Measurements from ENCODE around the gene JUP. TPM values are rescaled to one million over a fixed set of nuclear protein-coding genes. Genes with fewer than 3 reads are reported as not detected.
A peak's percentile ranks its signal among the peaks of the same experiment; 100 is the strongest.

Gene JUP
- total RNA-seq, 2 experiments from 2014 or later = 40.5 to 62.0 TPM

GRCh38 chr17:41792845-41793783 lies 6.6 kb upstream of the JUP start:
- POLR2A ChIA-PET = no interaction called here
- Histone ChIP-seq H2AFZ (ENCODE audit: low read length) (no peak overlapping the region), H3K4me3 (ENCODE audit: low read depth, low read length, poor library complexity, severe bottlenecking) (no peak overlapping the region), H3K4me2 (ENCODE audit: low read length) (no peak overlapping the region), H3K4me1 (ENCODE audit: insufficient read depth, low read length, poor library complexity, severe bottlenecking) (no peaks in the 10 kb centered on the region), H3K36me3 (ENCODE audit: insufficient read depth, low read length) (no peaks in the 10 kb centered on the region), H4K20me1 (ENCODE audit: insufficient read depth, low read length) (no peaks in the 10 kb centered on the region), H3K27ac (ENCODE audit: low read depth, low read length, poor library complexity, severe bottlenecking) (no peak overlapping the region), H3K9me2 (ENCODE audit: insufficient read depth, low read length) (no peaks in the 10 kb centered on the region), H3K9me3 (ENCODE audit: low read length) (no peaks in the 10 kb centered on the region), H3K79me2 (ENCODE audit: insufficient read depth, low read depth, low read length) (no peaks in the 10 kb centered on the region)
- TF ChIP-seq CTCF (conservative IDR thresholded peaks at IDR 0.05; ENCODE audit: low read length) (no peak), EZH2phosphoT487 (IDR thresholded peaks at IDR 0.05; ENCODE audit: borderline replicate concordance, low read depth, low read length) (no peak)
- CTCF ChIA-PET (ENCODE audit: unreplicated experiment) = no interaction called here
- intact Hi-C loops (cut with micrococcal nuclease; ENCODE audit: unreplicated experiment) = no loop called here
- no TSS peak for BruUV-seq (replicated peaks)
- no peak for DNase-seq (ENCODE audit: low spot score)

GRCh38 chr17:41787021-41787418 lies 509 bp upstream of the JUP start:
- H4K20me1 ChIP-seq (ENCODE audit: insufficient read depth, low read length) = no peaks in the 10 kb centered on the region
- H3K4me1 ChIP-seq (ENCODE audit: insufficient read depth, low read length, poor library complexity, severe bottlenecking) = peaks cover 24% of the 10 kb centered on the region
- ChIA-PET CTCF (ENCODE audit: unreplicated experiment) (interaction anchor here (0.5 to 1.5 kb wide), 3 partner anchors 9 to 296 kb away, joined by 3 to 7 read pairs (median 3); no protein-coding TSS in a partner anchor), POLR2A (interaction anchor here (0.6 kb wide), 1 partner anchor 70 kb away, joined by 5 read pairs; no protein-coding TSS in a partner anchor)
- no TSS peak for BruUV-seq (replicated peaks)
- H3K4me2 ChIP-seq (ENCODE audit: low read length) = 0 out of 2 replicates have a peak overlapping the region, but pooled peaks have one; percentile 4
- no peak for TF ChIP-seq CTCF (conservative IDR thresholded peaks at IDR 0.05; ENCODE audit: low read length)
- no peak for TF ChIP-seq EZH2phosphoT487 (IDR thresholded peaks at IDR 0.05; ENCODE audit: borderline replicate concordance, low read depth, low read length)
- intact Hi-C loops (cut with micrococcal nuclease; ENCODE audit: unreplicated experiment) = no loop called here
- no peaks in the 10 kb centered on the region for H3K9me2 ChIP-seq (ENCODE audit: insufficient read depth, low read length)
- no peak overlapping the region for H2AFZ ChIP-seq (ENCODE audit: low read length)
- H3K79me2 ChIP-seq (ENCODE audit: insufficient read depth, low read depth, low read length) = no peaks in the 10 kb centered on the region
- H3K27ac ChIP-seq (ENCODE audit: low read depth, low read length, poor library complexity, severe bottlenecking) = no peak overlapping the region
- no peak overlapping the region for H3K4me3 ChIP-seq (ENCODE audit: low read depth, low read length, poor library complexity, severe bottlenecking)
- H3K9me3 ChIP-seq (ENCODE audit: low read length) = no peaks in the 10 kb centered on the region
- DNase-seq (ENCODE audit: low spot score) = no peak
- H3K36me3 ChIP-seq (ENCODE audit: insufficient read depth, low read length) = no peaks in the 10 kb centered on the region

- TF ChIP-seq EZH2phosphoT487 (IDR thresholded peaks at IDR 0.05; ENCODE audit: borderline replicate concordance, low read depth, low read length) = no peak
- TF ChIP-seq CTCF (conservative IDR thresholded peaks at IDR 0.05; ENCODE audit: low read length) = no peak
- Histone ChIP-seq H3K36me3 (ENCODE audit: insufficient read depth, low read length) (no peaks in the 10 kb centered on the region), H3K79me2 (ENCODE audit: insufficient read depth, low read depth, low read length) (no peaks in the 10 kb centered on the region), H4K20me1 (ENCODE audit: insufficient read depth, low read length) (no peaks in the 10 kb centered on the region), H2AFZ (ENCODE audit: low read length) (peak overlapping the region; percentile 48; the same call in 1 of the 2 replicates), H3K4me3 (ENCODE audit: low read depth, low read length, poor library complexity, severe bottlenecking) (peak overlapping the region; percentile 60), H3K9me2 (ENCODE audit: insufficient read depth, low read length) (no peaks in the 10 kb centered on the region), H3K9me3 (ENCODE audit: low read length) (no peaks in the 10 kb centered on the region), H3K27ac (ENCODE audit: low read depth, low read length, poor library complexity, severe bottlenecking) (peak overlapping the region; percentile 36), H3K4me2 (ENCODE audit: low read length) (peak overlapping the region; percentile 72), H3K4me1 (ENCODE audit: insufficient read depth, low read length, poor library complexity, severe bottlenecking) (peaks cover 24% of the 10 kb centered on the region)
- ChIA-PET POLR2A (interaction anchor here (1.4 kb wide), 1 partner anchor 97 kb away, joined by 4 read pairs; the partner anchor contains the start of gene EIF1), CTCF (ENCODE audit: unreplicated experiment) (interaction anchor here (1.5 kb wide), 1 partner anchor 8 kb away, joined by 7 read pairs; no protein-coding TSS in a partner anchor)
- BruUV-seq (replicated peaks) = no TSS peak
- no peak for DNase-seq (ENCODE audit: low spot score)
- intact Hi-C loops (cut with micrococcal nuclease; ENCODE audit: unreplicated experiment) = no loop called here
Observed at GRCh38 chr17:41785859-41786226, 668 bp downstream of the JUP start.

Measured in OCI-LY7 (cell line).